H9 (cell line): ENCODE results near the gene ZCWPW1. TPM values are rescaled to one million over a fixed set of nuclear protein-coding genes. Genes with fewer than 3 reads are reported as not detected.

Experiments used
- DNase-seq: peaks from one replicate; pipeline ENCODE4 v3.0.0-alpha.2; 2017
- H2AFZ ChIP-seq: one replicate; pipeline ENCODE4 v1.6.1; 2013; ENCODE audit warnings: mild to moderate bottlenecking, low read length, control low read depth, moderate library complexity
- H2AK5ac ChIP-seq: 2 replicates; pipeline ENCODE4 v1.6.1; 2013; ENCODE audit warnings: low read length, control low read depth, mixed read lengths; ENCODE audit not compliant: insufficient read length
- H2BK120ac ChIP-seq: one replicate; pipeline ENCODE4 v1.6.1; 2013; ENCODE audit warnings: low read depth, mild to moderate bottlenecking, low read length, control low read depth, inconsistent platforms; ENCODE audit not compliant: poor library complexity, severe bottlenecking
- H2BK12ac ChIP-seq: 2 replicates; pipeline ENCODE4 v1.6.1; 2013; ENCODE audit warnings: low read length, control low read depth, mixed read lengths, low read depth; ENCODE audit not compliant: insufficient read length
- H2BK15ac ChIP-seq: 2 replicates; pipeline ENCODE4 v1.6.1; 2013; ENCODE audit warnings: low read depth, low read length, control low read depth
- H2BK20ac ChIP-seq: one replicate; pipeline ENCODE4 v1.6.1; 2013; ENCODE audit warnings: low read depth, mild to moderate bottlenecking, low read length, control low read depth, inconsistent platforms; ENCODE audit not compliant: poor library complexity, severe bottlenecking
- H2BK5ac ChIP-seq: 2 replicates; pipeline ENCODE4 v1.6.1; 2013; ENCODE audit warnings: low read length, control low read depth, mixed read lengths; ENCODE audit not compliant: insufficient read length
- H3K14ac ChIP-seq: 2 replicates; pipeline ENCODE4 v1.6.1; 2013; ENCODE audit warnings: low read length, control low read depth; ENCODE audit not compliant: insufficient read depth
- H3K18ac ChIP-seq: 2 replicates; pipeline ENCODE4 v1.6.1; 2013; ENCODE audit warnings: low read depth, mild to moderate bottlenecking, mixed read lengths, low read length, control low read depth; ENCODE audit not compliant: insufficient read length
- H3K23ac ChIP-seq: 2 replicates; pipeline ENCODE4 v1.6.1; 2013; ENCODE audit warnings: low read length, control low read depth, mixed read lengths, low read depth; ENCODE audit not compliant: insufficient read length
- H3K23me2 ChIP-seq: 2 replicates; pipeline ENCODE4 v1.6.1; 2013; ENCODE audit warnings: low read depth, mild to moderate bottlenecking, mixed read lengths, low read length, control low read depth; ENCODE audit not compliant: insufficient read length, poor library complexity, severe bottlenecking
- H3K27ac ChIP-seq: 2 replicates; pipeline ENCODE4 v1.5.1; 2013; ENCODE audit warnings: low read length, control low read depth, mixed read lengths, low read depth; ENCODE audit not compliant: insufficient read length
- H3K27me3 ChIP-seq: 2 replicates; pipeline ENCODE4 v1.6.1; 2013; ENCODE audit warnings: low read length, control low read depth, inconsistent platforms; ENCODE audit not compliant: insufficient read depth
- H3K4ac ChIP-seq: 2 replicates; pipeline ENCODE4 v1.6.1; 2013; ENCODE audit warnings: low read depth, mild to moderate bottlenecking, control low read depth, inconsistent platforms, low read length, moderate library complexity
- H3K4me1 ChIP-seq: 2 replicates; pipeline ENCODE4 v1.6.1; 2013; ENCODE audit warnings: low read length, control low read depth, inconsistent platforms; ENCODE audit not compliant: insufficient read depth
- H3K4me2 ChIP-seq: 2 replicates; pipeline ENCODE4 v1.6.1; 2013; ENCODE audit warnings: low read length, control low read depth, mixed read lengths; ENCODE audit not compliant: insufficient read length, insufficient read depth
- H3K56ac ChIP-seq: 2 replicates; pipeline ENCODE4 v1.6.1; 2013; ENCODE audit warnings: low read depth, mild to moderate bottlenecking, mixed read lengths, low read length, control low read depth; ENCODE audit not compliant: insufficient read length
- H3K79me1 ChIP-seq: 2 replicates; pipeline ENCODE4 v1.6.1; 2013; ENCODE audit warnings: low read depth, mild to moderate bottlenecking, moderate library complexity, low read length, control low read depth, inconsistent platforms; ENCODE audit not compliant: insufficient read depth, poor library complexity, severe bottlenecking
- H3K79me2 ChIP-seq: 2 replicates; pipeline ENCODE4 v1.6.1; 2013; ENCODE audit warnings: low read length, control low read depth, inconsistent platforms; ENCODE audit not compliant: insufficient read depth
- H3K9ac ChIP-seq: 2 replicates; pipeline ENCODE4 v1.6.1; 2013; ENCODE audit warnings: low read length, control low read depth, mixed read lengths; ENCODE audit not compliant: insufficient read length; ENCODE audit errors: extremely low read depth
- H3K9me3 ChIP-seq: one replicate; pipeline ENCODE4 v1.6.1; 2013; ENCODE audit warnings: low read depth, low read length, inconsistent platforms; ENCODE audit not compliant: control insufficient read depth
- H3T11ph ChIP-seq: one replicate; pipeline ENCODE4 v1.6.1; 2013; ENCODE audit warnings: mild to moderate bottlenecking, low read length, control low read depth, inconsistent platforms
- H4K20me1 ChIP-seq: one replicate; pipeline ENCODE4 v1.6.1; 2013; ENCODE audit not compliant: control insufficient read depth, insufficient read length, insufficient read depth
- H4K5ac ChIP-seq: 2 replicates; pipeline ENCODE4 v1.6.1; 2013; ENCODE audit warnings: low read depth, mild to moderate bottlenecking, mixed read lengths, low read length, control low read depth; ENCODE audit not compliant: insufficient read length
- H4K8ac ChIP-seq: replicated peaks from 2 replicates; pipeline ENCODE4 v1.6.1; 2013; ENCODE audit warnings: low read length, control low read depth, mixed read lengths, low read depth; ENCODE audit not compliant: insufficient read length
- H4K91ac ChIP-seq: 2 replicates; pipeline ENCODE4 v1.6.1; 2013; ENCODE audit warnings: low read depth, mild to moderate bottlenecking, moderate library complexity, mixed read lengths, low read length, control low read depth; ENCODE audit not compliant: insufficient read length
- H3K27ac Mint-ChIP-seq, 3 experiments: 2 replicates in 2 of 3; 3 replicates in 1 of 3; pipeline ENCODE4 v1.8.0; 2020 to 2021; ENCODE audit warnings: mixed read lengths in 3 of 3, mild to moderate bottlenecking in 1 of 3, moderate library complexity in 1 of 3
- H3K27me3 Mint-ChIP-seq: 2 replicates; pipeline ENCODE4 v1.8.0; 2021; ENCODE audit warnings: low read depth, mild to moderate bottlenecking, moderate library complexity, mixed read lengths
- H3K36me3 Mint-ChIP-seq, 3 experiments: 2 replicates in 2 of 3; 3 replicates in 1 of 3; pipeline ENCODE4 v1.8.0; 2020 to 2021; ENCODE audit warnings: low read depth in 3 of 3, mixed read lengths in 3 of 3; ENCODE audit not compliant: insufficient read depth in 1 of 3
- H3K4me1 Mint-ChIP-seq, 2 experiments: 2 replicates each; pipeline ENCODE4 v1.8.0; 2020; ENCODE audit warnings: mixed read lengths in 2 of 2
- H3K4me3 Mint-ChIP-seq, 2 experiments: 2 replicates in 1 of 2; 3 replicates in 1 of 2; pipeline ENCODE4 v1.8.0; 2020 to 2021; ENCODE audit warnings: mild to moderate bottlenecking in 2 of 2, mixed read lengths in 2 of 2, moderate library complexity in 1 of 2
- H3K9me3 Mint-ChIP-seq, 2 experiments: 2 replicates in 1 of 2; 3 replicates in 1 of 2; pipeline ENCODE4 v1.8.0; 2020; ENCODE audit warnings: mild to moderate bottlenecking in 2 of 2, mixed read lengths in 2 of 2, moderate library complexity in 1 of 2
- WGBS: extraction: QIAGEN DNeasy Blood & Tissue Kit; methylation state at CpG from one replicate; pipeline ENCODE4 v1.1.7; 2013; ENCODE audit warnings: missing lambda C conversion rate, low lambda C conversion rate, mixed read lengths; ENCODE audit not compliant: insufficient read length; ENCODE audit errors: extremely low coverage; 5-methylcytosine and 5-hydroxymethylcytosine counted together
- total RNA-seq: library from RNA; stranded (reverse); gene quantifications from 2 replicates; pipeline ENCODE4 v1.2.1, GENCODE V29; 2021
- TF ChIP-seq, protein P1 (sequence below): fragments of 200-600 bp; sonication (generic); conservative IDR thresholded peaks from 3 replicates; pipeline ENCODE4 v1.8.0; 2021; ENCODE audit warnings: antibody characterized with exemption, mild to moderate bottlenecking

Gene ZCWPW1
- total RNA-seq, 1 experiment from 2014 or later, result 1.1 TPM

DNA sequence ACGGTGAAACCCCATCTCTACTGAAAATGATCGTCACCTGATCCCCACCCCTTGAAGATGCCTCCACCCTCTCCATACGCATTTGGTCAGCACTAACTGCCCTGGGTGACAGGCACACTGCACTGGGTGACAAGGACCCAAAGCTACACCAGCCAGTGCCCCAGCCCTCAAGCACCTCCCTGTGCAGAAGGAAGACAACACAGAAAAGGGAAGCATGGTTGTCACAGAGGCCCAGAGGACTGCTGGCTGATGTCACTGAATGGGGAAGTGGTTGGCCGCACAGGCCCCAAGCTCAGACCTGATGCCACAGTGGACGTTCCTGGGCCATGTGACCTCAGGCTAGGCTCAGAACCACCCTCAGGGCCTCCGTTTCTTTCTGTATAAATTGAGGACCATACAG lies 59.4 kb downstream of the ZCWPW1 start:
- Histone ChIP-seq H3K27me3 (no peaks in the 10 kb centered on the region), H2AFZ (no peak overlapping the region), H2BK12ac (no peak overlapping the region), H3K14ac (no peak overlapping the region), H3K27ac (no peak overlapping the region), H4K5ac (no peak overlapping the region), H3K79me1 (no peaks in the 10 kb centered on the region), H3K56ac (no peak overlapping the region), H2AK5ac (no peak overlapping the region), H2BK20ac (no peak overlapping the region), H4K91ac (no peak overlapping the region), H3K4ac (no peak overlapping the region), H3T11ph (no peak overlapping the region), H3K4me1 (no peaks in the 10 kb centered on the region; the same call in 1 of the 2 replicates), H3K9me3 (no peaks in the 10 kb centered on the region), H2BK15ac (no peak overlapping the region), H3K9ac (no peak overlapping the region), H3K4me2 (no peak overlapping the region), H3K79me2 (no peaks in the 10 kb centered on the region), H4K20me1 (no peaks in the 10 kb centered on the region), H2BK120ac (no peak overlapping the region), H3K23me2 (no peaks in the 10 kb centered on the region), H4K8ac (no peak overlapping the region), H3K18ac (no peak overlapping the region), H2BK5ac (no peak overlapping the region), H3K23ac (no peak overlapping the region)
- H3K27me3 Mint-ChIP-seq, result no peaks in the 10 kb centered on the region; the same call in 1 of the 2 replicates
- WGBS, result no CpG with 5 or more reads among the region's 6 CpGs
- H3K9me3 Mint-ChIP-seq, result no peaks in the 10 kb centered on the region
- DNase-seq, result no peak
- TF ChIP-seq, protein P1, sequence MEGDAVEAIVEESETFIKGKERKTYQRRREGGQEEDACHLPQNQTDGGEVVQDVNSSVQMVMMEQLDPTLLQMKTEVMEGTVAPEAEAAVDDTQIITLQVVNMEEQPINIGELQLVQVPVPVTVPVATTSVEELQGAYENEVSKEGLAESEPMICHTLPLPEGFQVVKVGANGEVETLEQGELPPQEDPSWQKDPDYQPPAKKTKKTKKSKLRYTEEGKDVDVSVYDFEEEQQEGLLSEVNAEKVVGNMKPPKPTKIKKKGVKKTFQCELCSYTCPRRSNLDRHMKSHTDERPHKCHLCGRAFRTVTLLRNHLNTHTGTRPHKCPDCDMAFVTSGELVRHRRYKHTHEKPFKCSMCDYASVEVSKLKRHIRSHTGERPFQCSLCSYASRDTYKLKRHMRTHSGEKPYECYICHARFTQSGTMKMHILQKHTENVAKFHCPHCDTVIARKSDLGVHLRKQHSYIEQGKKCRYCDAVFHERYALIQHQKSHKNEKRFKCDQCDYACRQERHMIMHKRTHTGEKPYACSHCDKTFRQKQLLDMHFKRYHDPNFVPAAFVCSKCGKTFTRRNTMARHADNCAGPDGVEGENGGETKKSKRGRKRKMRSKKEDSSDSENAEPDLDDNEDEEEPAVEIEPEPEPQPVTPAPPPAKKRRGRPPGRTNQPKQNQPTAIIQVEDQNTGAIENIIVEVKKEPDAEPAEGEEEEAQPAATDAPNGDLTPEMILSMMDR, result no peak
- H3K36me3 Mint-ChIP-seq, result peaks cover 12 to 32% (median 14%) of the 10 kb centered on the region in 3 experiments
- H3K4me3 Mint-ChIP-seq, result no peak overlapping the region; a peak in 1 of 5 replicates
- H3K4me1 Mint-ChIP-seq, result peaks cover 38 to 54% of the 10 kb centered on the region in 2 experiments
- peak overlapping the region; percentile 40 to 96 (median 86); a peak in 5 of 7 replicates for H3K27ac Mint-ChIP-seq
